ENCODE data around the gene GUCA2A. TPM values are rescaled to one million over a fixed set of nuclear protein-coding genes. Genes with fewer than 3 reads are reported as not detected.

The GUCA2A gene
- total RNA-seq, 1 experiment from 2014 or later = not detected

DNA sequence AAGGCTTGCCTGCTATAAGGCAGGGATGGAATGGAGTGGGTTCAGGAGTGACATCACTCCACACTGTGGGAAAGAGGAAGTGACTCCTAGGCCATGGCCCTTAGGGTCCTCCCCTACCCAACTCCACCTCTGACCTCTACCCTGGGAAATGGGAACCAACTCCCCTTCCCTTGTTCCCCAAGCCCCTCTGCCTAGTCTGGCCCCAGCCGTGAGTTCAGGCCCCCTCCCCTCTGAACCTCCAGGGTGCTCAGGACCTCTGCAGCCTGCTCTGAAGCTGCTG is 3.8 kb upstream of the GUCA2A start:
- no peak overlapping the region for H2BK120ac ChIP-seq (ENCODE audit: low read depth, low read length, poor library complexity, severe bottlenecking)
- no peak overlapping the region for H2BK5ac ChIP-seq (ENCODE audit: insufficient read length, low read length)
- H3K4me1 ChIP-seq (ENCODE audit: insufficient read depth, low read length) = no peaks in the 10 kb centered on the region; the same call in 1 of the 2 replicates
- WGBS (ENCODE audit: extremely low coverage, insufficient read length, low lambda C conversion rate) = no CpG with 5 or more reads among the region's 1 CpG
- no peak overlapping the region for H3K18ac ChIP-seq (ENCODE audit: insufficient read length, low read depth, low read length)
- H3K4ac ChIP-seq (ENCODE audit: low read depth, low read length) = no peak overlapping the region
- H3K36me3 Mint-ChIP-seq (ENCODE audit: insufficient read depth in 1 of 3, low read depth in 3 of 3) = no peaks in the 10 kb centered on the region
- H3K9me3 ChIP-seq (ENCODE audit: control insufficient read depth, low read depth, low read length) = no peaks in the 10 kb centered on the region
- no peak overlapping the region for H2AK5ac ChIP-seq (ENCODE audit: insufficient read length, low read length)
- H2BK15ac ChIP-seq (ENCODE audit: low read depth, low read length) = no peak overlapping the region
- TF ChIP-seq, protein P1, sequence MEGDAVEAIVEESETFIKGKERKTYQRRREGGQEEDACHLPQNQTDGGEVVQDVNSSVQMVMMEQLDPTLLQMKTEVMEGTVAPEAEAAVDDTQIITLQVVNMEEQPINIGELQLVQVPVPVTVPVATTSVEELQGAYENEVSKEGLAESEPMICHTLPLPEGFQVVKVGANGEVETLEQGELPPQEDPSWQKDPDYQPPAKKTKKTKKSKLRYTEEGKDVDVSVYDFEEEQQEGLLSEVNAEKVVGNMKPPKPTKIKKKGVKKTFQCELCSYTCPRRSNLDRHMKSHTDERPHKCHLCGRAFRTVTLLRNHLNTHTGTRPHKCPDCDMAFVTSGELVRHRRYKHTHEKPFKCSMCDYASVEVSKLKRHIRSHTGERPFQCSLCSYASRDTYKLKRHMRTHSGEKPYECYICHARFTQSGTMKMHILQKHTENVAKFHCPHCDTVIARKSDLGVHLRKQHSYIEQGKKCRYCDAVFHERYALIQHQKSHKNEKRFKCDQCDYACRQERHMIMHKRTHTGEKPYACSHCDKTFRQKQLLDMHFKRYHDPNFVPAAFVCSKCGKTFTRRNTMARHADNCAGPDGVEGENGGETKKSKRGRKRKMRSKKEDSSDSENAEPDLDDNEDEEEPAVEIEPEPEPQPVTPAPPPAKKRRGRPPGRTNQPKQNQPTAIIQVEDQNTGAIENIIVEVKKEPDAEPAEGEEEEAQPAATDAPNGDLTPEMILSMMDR (conservative IDR thresholded peaks at IDR 0.05) = no peak
- no peak overlapping the region for H3K9ac ChIP-seq (ENCODE audit: extremely low read depth, insufficient read length, low read length)
- H2BK20ac ChIP-seq (ENCODE audit: low read depth, low read length, poor library complexity, severe bottlenecking) = no peak overlapping the region
- H2AFZ ChIP-seq (ENCODE audit: low read length) = no peak overlapping the region
- H3K14ac ChIP-seq (ENCODE audit: insufficient read depth, low read length) = no peak overlapping the region; the same call in 1 of the 2 replicates
- no peaks in the 10 kb centered on the region for H3K23me2 ChIP-seq (ENCODE audit: insufficient read length, low read depth, low read length, poor library complexity, severe bottlenecking)
- no peak overlapping the region for H3K4me3 Mint-ChIP-seq
- H3K27me3 Mint-ChIP-seq (ENCODE audit: low read depth) = no peaks in the 10 kb centered on the region
- H4K8ac ChIP-seq (replicated peaks; ENCODE audit: insufficient read length, low read depth, low read length) = no peak overlapping the region
- H3K79me1 ChIP-seq (ENCODE audit: insufficient read depth, low read depth, low read length, poor library complexity, severe bottlenecking) = no peaks in the 10 kb centered on the region
- no peaks in the 10 kb centered on the region for H3K27me3 ChIP-seq (ENCODE audit: insufficient read depth, low read length)
- no peak overlapping the region for H3K4me2 ChIP-seq (ENCODE audit: insufficient read depth, insufficient read length, low read length)
- no peak overlapping the region for H3T11ph ChIP-seq (ENCODE audit: low read length)
- H3K27ac Mint-ChIP-seq = peak overlapping the region in 1 of 3 experiments; percentile 23; a peak in 1 of 7 replicates
- H3K23ac ChIP-seq (ENCODE audit: insufficient read length, low read depth, low read length) = no peak overlapping the region
- peaks cover 12 to 15% of the 10 kb centered on the region in 2 experiments for H3K4me1 Mint-ChIP-seq
- no peaks in the 10 kb centered on the region for H4K20me1 ChIP-seq (ENCODE audit: control insufficient read depth, insufficient read depth, insufficient read length)
- no peak overlapping the region for H2BK12ac ChIP-seq (ENCODE audit: insufficient read length, low read depth, low read length)
- no peak overlapping the region for H3K27ac ChIP-seq (ENCODE audit: insufficient read length, low read depth, low read length)
- H4K91ac ChIP-seq (ENCODE audit: insufficient read length, low read depth, low read length) = no peak overlapping the region
- no peaks in the 10 kb centered on the region; a peak in 2 of 5 replicates for H3K9me3 Mint-ChIP-seq
- H4K5ac ChIP-seq (ENCODE audit: insufficient read length, low read depth, low read length) = no peak overlapping the region
- no peaks in the 10 kb centered on the region for H3K79me2 ChIP-seq (ENCODE audit: insufficient read depth, low read length)
- no peak overlapping the region for H3K56ac ChIP-seq (ENCODE audit: insufficient read length, low read depth, low read length)
- no peak for DNase-seq

Data from H9 (cell line).